ENCODE data around the gene VWC2L.

DNA sequence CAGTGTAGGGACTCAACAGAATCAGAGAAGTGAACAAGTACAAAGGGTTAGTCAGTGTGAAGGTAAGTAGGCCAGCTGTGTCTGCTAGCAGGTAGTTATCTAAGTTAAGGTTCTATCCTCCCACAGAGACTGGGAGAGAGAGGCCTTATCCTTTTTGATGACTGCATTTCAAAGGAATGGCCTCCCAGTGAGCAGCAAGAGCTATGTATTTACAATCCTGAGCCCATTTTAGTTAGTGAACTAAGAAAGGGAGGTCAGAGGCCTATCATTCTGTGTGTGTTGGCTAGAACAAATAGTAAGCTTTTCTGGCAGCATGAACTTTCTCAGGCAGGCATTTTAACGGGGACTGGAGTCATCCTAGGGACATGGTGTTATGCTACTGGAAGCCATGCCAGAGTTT, 182.9 kb downstream of the VWC2L start:
- TF ChIP-seq, protein P1, sequence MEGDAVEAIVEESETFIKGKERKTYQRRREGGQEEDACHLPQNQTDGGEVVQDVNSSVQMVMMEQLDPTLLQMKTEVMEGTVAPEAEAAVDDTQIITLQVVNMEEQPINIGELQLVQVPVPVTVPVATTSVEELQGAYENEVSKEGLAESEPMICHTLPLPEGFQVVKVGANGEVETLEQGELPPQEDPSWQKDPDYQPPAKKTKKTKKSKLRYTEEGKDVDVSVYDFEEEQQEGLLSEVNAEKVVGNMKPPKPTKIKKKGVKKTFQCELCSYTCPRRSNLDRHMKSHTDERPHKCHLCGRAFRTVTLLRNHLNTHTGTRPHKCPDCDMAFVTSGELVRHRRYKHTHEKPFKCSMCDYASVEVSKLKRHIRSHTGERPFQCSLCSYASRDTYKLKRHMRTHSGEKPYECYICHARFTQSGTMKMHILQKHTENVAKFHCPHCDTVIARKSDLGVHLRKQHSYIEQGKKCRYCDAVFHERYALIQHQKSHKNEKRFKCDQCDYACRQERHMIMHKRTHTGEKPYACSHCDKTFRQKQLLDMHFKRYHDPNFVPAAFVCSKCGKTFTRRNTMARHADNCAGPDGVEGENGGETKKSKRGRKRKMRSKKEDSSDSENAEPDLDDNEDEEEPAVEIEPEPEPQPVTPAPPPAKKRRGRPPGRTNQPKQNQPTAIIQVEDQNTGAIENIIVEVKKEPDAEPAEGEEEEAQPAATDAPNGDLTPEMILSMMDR (conservative IDR thresholded peaks at IDR 0.05; ENCODE audit: low read depth in 2 of 2), result no peak
- no peak for TF ChIP-seq ETS1 (IDR thresholded peaks at IDR 0.05)
- no peak for TF ChIP-seq EZH2 (IDR thresholded peaks at IDR 0.05; ENCODE audit: low read depth, unreplicated experiment)
- 0 out of 2 replicates have a peak, but pooled peaks have one; percentile 28 for TF ChIP-seq NANOG (IDR thresholded peaks at IDR 0.05; ENCODE audit: borderline replicate concordance)
- no peak for TF ChIP-seq EZH2phosphoT487 (IDR thresholded peaks at IDR 0.05; ENCODE audit: unreplicated experiment)
- TF ChIP-seq ZNF114 (CRISPR knock-in tag; IDR thresholded peaks at IDR 0.05), result no peak
- TF ChIP-seq POLR2AphosphoS5 (IDR thresholded peaks at IDR 0.05; ENCODE audit: low read depth), result peak; percentile 78
- TF ChIP-seq ZNF331 (CRISPR knock-in tag; IDR thresholded peaks at IDR 0.05; ENCODE audit: low read depth), result no peak
- TF ChIP-seq REST (IDR thresholded peaks at IDR 0.05; ENCODE audit: unreplicated experiment), result no peak

Data from GM23338 (cell line).